Measurements from ENCODE around the gene PISD.

GRCh38 chr22:31612891-31613285 is 49.1 kb downstream of the PISD start:
- no peak for TF ChIP-seq EZH2phosphoT487 (IDR thresholded peaks at IDR 0.05; ENCODE audit: borderline replicate concordance)
- TF ChIP-seq, protein P1, sequence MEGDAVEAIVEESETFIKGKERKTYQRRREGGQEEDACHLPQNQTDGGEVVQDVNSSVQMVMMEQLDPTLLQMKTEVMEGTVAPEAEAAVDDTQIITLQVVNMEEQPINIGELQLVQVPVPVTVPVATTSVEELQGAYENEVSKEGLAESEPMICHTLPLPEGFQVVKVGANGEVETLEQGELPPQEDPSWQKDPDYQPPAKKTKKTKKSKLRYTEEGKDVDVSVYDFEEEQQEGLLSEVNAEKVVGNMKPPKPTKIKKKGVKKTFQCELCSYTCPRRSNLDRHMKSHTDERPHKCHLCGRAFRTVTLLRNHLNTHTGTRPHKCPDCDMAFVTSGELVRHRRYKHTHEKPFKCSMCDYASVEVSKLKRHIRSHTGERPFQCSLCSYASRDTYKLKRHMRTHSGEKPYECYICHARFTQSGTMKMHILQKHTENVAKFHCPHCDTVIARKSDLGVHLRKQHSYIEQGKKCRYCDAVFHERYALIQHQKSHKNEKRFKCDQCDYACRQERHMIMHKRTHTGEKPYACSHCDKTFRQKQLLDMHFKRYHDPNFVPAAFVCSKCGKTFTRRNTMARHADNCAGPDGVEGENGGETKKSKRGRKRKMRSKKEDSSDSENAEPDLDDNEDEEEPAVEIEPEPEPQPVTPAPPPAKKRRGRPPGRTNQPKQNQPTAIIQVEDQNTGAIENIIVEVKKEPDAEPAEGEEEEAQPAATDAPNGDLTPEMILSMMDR (conservative IDR thresholded peaks at IDR 0.05; ENCODE audit: low read length), result no peak
